Vagina (tissue), 2 donors: ENCODE data around the gene ZFTA.

Experiments
- CTCF ChIP-seq, 3 experiments: fragments of 450-650 bp in 2 of 3; fragments of 200-600 bp in 1 of 3; sonication (generic) in 1 of 3; IDR thresholded peaks; one replicate each; pipeline ENCODE4 v1.5.1; 2017 to 2019; ENCODE audit warnings: antibody characterized with exemption in 3 of 3, mild to moderate bottlenecking in 2 of 3, moderate library complexity in 2 of 3
- POLR2A ChIP-seq, 2 donors: fragments of 450-650 bp; IDR thresholded peaks; one replicate each; pipeline ENCODE4 v1.6.1; 2017; ENCODE audit warnings: antibody characterized with exemption in 2 of 2, mild to moderate bottlenecking in 2 of 2, moderate library complexity in 2 of 2
- POLR2AphosphoS5 ChIP-seq, 2 donors: sonication (generic); formaldehyde crosslinking; IDR thresholded peaks; one replicate each; pipeline ENCODE4 v1.9.0; 2017; ENCODE audit warnings: antibody characterized with exemption in 2 of 2, mild to moderate bottlenecking in 2 of 2, low read depth in 1 of 2; ENCODE audit not compliant: insufficient read depth in 1 of 2

GRCh38 chr11:63816732-63817131, 48.2 kb upstream of the ZFTA start:
- TF ChIP-seq POLR2AphosphoS5 (IDR thresholded peaks at IDR 0.05; ENCODE audit: insufficient read depth in 1 of 2, low read depth in 1 of 2), result no peak
- no peak for TF ChIP-seq CTCF (IDR thresholded peaks at IDR 0.05)
- no peak for TF ChIP-seq POLR2A (IDR thresholded peaks at IDR 0.05)
